Activated T-helper 2 cell treated with anti-CD3 and anti-CD28 coated beads, Interferon-gamma antibody, Interleukin-2, Interleukin-4, amounts not matched to agents 10 μg/mL and 5 μg/mL and 100 μg/mL, durations not matched to agents 14 hours and 24 hours and 36 hours (primary cell): ENCODE data around the gene ADH5. TPM values are rescaled to one million over a fixed set of nuclear protein-coding genes. Genes with fewer than 3 reads are reported as not detected.
A peak's percentile ranks its signal among the peaks of the same experiment; 100 is the strongest.
"Not testable (repeated sequence)": the region's sequence is repeated elsewhere in the genome, so short reads cannot be mapped to it uniquely, and the experiment has no call there.

Experiments
- DNase-seq: peaks from one replicate; pipeline ENCODE4 v3.0.0; 2021; ENCODE audit warnings: low spot score
- H3K27ac Mint-ChIP-seq: one replicate; pipeline ENCODE4 v1.8.0; 2021; ENCODE audit warnings: mixed read lengths
- H3K27me3 Mint-ChIP-seq: one replicate; pipeline ENCODE4 v1.8.0; 2021; ENCODE audit warnings: low read depth, mixed read lengths
- H3K36me3 Mint-ChIP-seq: one replicate; pipeline ENCODE4 v1.8.0; 2021; ENCODE audit warnings: low read depth, mixed read lengths
- H3K4me1 Mint-ChIP-seq: one replicate; pipeline ENCODE4 v1.8.0; 2021; ENCODE audit warnings: low read depth, mixed read lengths
- H3K4me3 Mint-ChIP-seq: one replicate; pipeline ENCODE4 v1.8.0; 2021; ENCODE audit warnings: low read depth, mild to moderate bottlenecking, moderate library complexity, mixed read lengths
- H3K9me3 Mint-ChIP-seq: one replicate; pipeline ENCODE4 v1.8.0; 2021; ENCODE audit warnings: mixed read lengths
- intact Hi-C: fragments of 100-400 bp; cut with micrococcal nuclease; formaldehyde crosslinking; loops from one replicate; pipeline ENCODE4 v1.15.1; 2023
- total RNA-seq: library from RNA; stranded (reverse); gene quantifications from 2 replicates; pipeline ENCODE4 v1.2.3, GENCODE V29; 2022

The ADH5 gene
- total RNA-seq, 1 donor from 2014 or later = 93.8 TPM

- Mint-ChIP-seq H3K36me3 (peaks cover 67% of the 10 kb centered on the region), H3K27me3 (no peaks in the 10 kb centered on the region), H3K4me1 (peaks cover 6% of the 10 kb centered on the region), H3K27ac (no peak overlapping the region), H3K4me3 (no peak overlapping the region), H3K9me3 (no peaks in the 10 kb centered on the region)
- no peak for DNase-seq
- intact Hi-C loops = no loop called here
Observed at GRCh38 chr4:99078931-99079624, 9.5 kb downstream of the ADH5 start.

DNA sequence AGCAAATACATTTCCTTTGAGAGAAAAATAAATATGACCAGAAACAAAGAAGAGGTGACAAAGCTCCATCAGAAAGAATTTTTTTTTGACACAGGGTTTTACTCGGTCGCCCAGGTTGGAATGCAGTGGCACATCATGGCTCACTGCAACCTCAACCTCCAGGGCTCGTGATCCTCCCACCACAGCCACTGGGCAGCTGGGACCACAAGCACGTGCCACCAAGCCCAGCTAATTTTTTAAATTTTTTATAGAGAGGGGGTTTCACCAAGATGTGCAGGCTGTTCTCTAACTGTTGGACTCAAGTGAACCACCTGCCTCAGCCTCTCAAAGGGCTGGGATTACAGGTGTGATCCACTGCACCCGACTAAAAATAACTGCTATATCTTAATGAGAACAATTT lies 10.3 kb downstream of the ADH5 start:
- no peak overlapping the region for H3K27ac Mint-ChIP-seq
- no peak for DNase-seq
- peaks cover 4% of the 10 kb centered on the region for H3K4me1 Mint-ChIP-seq
- peaks cover 66% of the 10 kb centered on the region for H3K36me3 Mint-ChIP-seq
- intact Hi-C loops = no loop called here
- H3K4me3 Mint-ChIP-seq = no peak overlapping the region
- no peaks in the 10 kb centered on the region for H3K9me3 Mint-ChIP-seq
- H3K27me3 Mint-ChIP-seq = no peaks in the 10 kb centered on the region

DNA sequence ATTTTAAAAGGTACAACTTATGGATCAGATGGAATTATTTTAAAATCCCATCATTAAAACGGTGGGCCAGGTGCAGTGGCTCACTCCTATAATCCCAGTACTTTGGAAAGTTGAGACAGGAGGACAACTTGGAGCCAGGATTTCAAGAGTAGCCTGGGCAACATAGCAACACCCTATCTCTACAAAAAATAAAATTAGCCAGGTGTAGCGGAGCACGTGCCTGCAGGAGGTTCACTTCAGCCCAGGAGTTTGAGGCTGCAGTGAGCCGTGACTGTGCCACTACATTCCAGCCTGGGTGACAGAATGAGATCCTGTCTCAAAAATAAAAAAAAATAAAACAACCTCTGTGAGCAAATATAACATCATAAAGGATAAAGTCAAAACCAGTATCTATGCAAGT lies 11.4 kb downstream of the ADH5 start:
- no peak overlapping the region for H3K27ac Mint-ChIP-seq
- no peaks in the 10 kb centered on the region for H3K9me3 Mint-ChIP-seq
- no peaks in the 10 kb centered on the region for H3K27me3 Mint-ChIP-seq
- intact Hi-C loops = no loop called here
- H3K4me1 Mint-ChIP-seq = peaks cover 4% of the 10 kb centered on the region
- H3K36me3 Mint-ChIP-seq = peaks cover 72% of the 10 kb centered on the region
- no peak for DNase-seq
- no peak overlapping the region for H3K4me3 Mint-ChIP-seq

- H3K36me3 Mint-ChIP-seq = peaks cover 72% of the 10 kb centered on the region
- intact Hi-C loops = no loop called here
- H3K4me3 Mint-ChIP-seq = no peak overlapping the region
- H3K27me3 Mint-ChIP-seq = no peaks in the 10 kb centered on the region
- no peak overlapping the region for H3K27ac Mint-ChIP-seq
- H3K4me1 Mint-ChIP-seq = peaks cover 4% of the 10 kb centered on the region
- DNase-seq = no peak
- H3K9me3 Mint-ChIP-seq = no peaks in the 10 kb centered on the region
Observed at GRCh38 chr4:99076292-99076976, 12.2 kb downstream of the ADH5 start.

DNA sequence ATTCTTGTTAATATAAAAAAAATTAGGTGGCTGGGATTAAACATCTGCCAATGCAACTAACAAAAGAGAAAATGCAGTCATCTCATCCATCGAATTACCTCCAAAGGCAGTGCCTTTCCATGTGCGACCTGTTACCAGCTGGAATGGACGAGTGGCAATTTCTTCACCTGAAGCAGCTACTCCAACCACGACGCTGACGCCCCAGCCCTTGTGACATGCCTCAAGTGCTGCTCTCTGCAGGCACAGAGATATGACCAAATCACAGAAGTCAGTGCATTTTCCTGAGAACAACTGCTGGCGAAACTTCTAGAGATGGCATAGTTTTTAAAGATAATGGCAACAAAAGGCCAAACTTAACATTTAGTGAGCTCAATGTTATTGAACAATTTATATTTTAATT lies 13.8 kb downstream of the ADH5 start:
- Mint-ChIP-seq H3K4me3 (no peak overlapping the region), H3K4me1 (peaks cover 3% of the 10 kb centered on the region), H3K27me3 (no peaks in the 10 kb centered on the region), H3K27ac (no peak overlapping the region), H3K9me3 (no peaks in the 10 kb centered on the region), H3K36me3 (peaks cover 68% of the 10 kb centered on the region)
- intact Hi-C loops = no loop called here
- no peak for DNase-seq

DNA sequence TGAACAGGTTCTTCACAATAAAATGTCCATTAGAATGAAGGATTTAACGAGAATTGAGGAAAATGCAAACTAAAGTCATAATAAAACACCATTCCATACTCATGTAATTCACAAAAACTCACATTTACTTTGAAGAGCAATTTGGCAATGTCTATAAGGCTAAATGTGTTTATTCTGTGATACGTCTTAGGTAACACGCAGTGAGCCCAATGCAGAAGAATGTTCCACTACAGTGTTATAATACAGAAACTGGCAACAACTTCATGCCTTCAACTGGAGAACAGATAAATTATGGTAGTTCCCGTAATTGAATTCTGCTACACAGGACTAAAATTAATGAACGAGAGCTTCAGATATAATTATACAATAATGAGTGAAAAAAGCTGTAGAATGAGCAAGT lies 17.4 kb downstream of the ADH5 start:
- Mint-ChIP-seq H3K27me3 (no peaks in the 10 kb centered on the region), H3K27ac (no peak overlapping the region), H3K4me3 (no peak overlapping the region), H3K4me1 (no peaks in the 10 kb centered on the region), H3K36me3 (peaks cover 60% of the 10 kb centered on the region), H3K9me3 (no peaks in the 10 kb centered on the region)
- DNase-seq = no peak
- intact Hi-C loops = no loop called here

GRCh38 chr4:99067617-99068016 lies 21.0 kb downstream of the ADH5 start:
- peaks cover 59% of the 10 kb centered on the region for H3K36me3 Mint-ChIP-seq
- no peaks in the 10 kb centered on the region for H3K27me3 Mint-ChIP-seq
- DNase-seq = no peak
- H3K4me1 Mint-ChIP-seq = no peaks in the 10 kb centered on the region
- no peaks in the 10 kb centered on the region for H3K9me3 Mint-ChIP-seq
- no peak overlapping the region for H3K27ac Mint-ChIP-seq
- intact Hi-C loops = no loop called here
- no peak overlapping the region for H3K4me3 Mint-ChIP-seq

DNA sequence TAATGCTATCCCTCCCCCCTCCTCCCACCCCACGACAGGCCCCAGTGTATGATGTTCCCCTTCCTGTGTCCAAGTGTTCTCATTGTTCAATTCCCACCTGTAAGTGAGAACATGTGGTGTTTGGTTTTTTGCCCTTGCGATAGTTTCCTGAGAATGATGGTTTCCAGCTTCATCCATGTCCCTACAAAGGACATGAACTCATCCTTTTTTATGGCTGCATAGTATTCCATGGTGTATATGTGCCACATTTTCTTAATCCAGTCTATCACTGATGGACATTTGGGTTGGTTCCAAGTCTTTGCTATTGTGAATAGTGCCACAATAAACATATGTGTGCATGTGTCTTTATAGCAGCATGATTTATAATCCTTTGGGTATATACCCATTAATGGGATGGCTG lies 23.1 kb downstream of the ADH5 start:
- H3K27ac Mint-ChIP-seq, DNase-seq, H3K4me1 Mint-ChIP-seq, H3K9me3 Mint-ChIP-seq, intact Hi-C loops, H3K27me3 Mint-ChIP-seq, H3K4me3 Mint-ChIP-seq: not testable (repeated sequence)
- peaks cover 58% of the 10 kb centered on the region for H3K36me3 Mint-ChIP-seq

- no peak overlapping the region for H3K4me3 Mint-ChIP-seq
- intact Hi-C loops = no loop called here
- peaks cover 66% of the 10 kb centered on the region for H3K36me3 Mint-ChIP-seq
- no peak overlapping the region for H3K27ac Mint-ChIP-seq
- H3K27me3 Mint-ChIP-seq = no peaks in the 10 kb centered on the region
- DNase-seq = no peak
- no peaks in the 10 kb centered on the region for H3K9me3 Mint-ChIP-seq
- H3K4me1 Mint-ChIP-seq = peaks cover 3% of the 10 kb centered on the region
Observed at GRCh38 chr4:99062120-99062519, 26.5 kb downstream of the ADH5 start.

GRCh38 chr4:99061048-99061700 lies 27.4 kb downstream of the ADH5 start:
- Mint-ChIP-seq H3K9me3 (no peaks in the 10 kb centered on the region), H3K4me1 (peaks cover 4% of the 10 kb centered on the region), H3K36me3 (peaks cover 62% of the 10 kb centered on the region), H3K27ac (peak overlapping the region; percentile 14), H3K27me3 (no peaks in the 10 kb centered on the region), H3K4me3 (no peak overlapping the region)
- DNase-seq = no peak
- intact Hi-C loops = no loop called here

- H3K4me3 Mint-ChIP-seq = no peak overlapping the region
- no peaks in the 10 kb centered on the region for H3K9me3 Mint-ChIP-seq
- H3K27me3 Mint-ChIP-seq = no peaks in the 10 kb centered on the region
- intact Hi-C loops = loop anchor here (5.0 to 10.0 kb wide), 4 partner anchors 395 to 915 kb away; partner anchors contain the start of genes RAP1GDS1 and STPG2
- peaks cover 54% of the 10 kb centered on the region for H3K36me3 Mint-ChIP-seq
- no peak for DNase-seq
- H3K4me1 Mint-ChIP-seq = peaks cover 15% of the 10 kb centered on the region
- H3K27ac Mint-ChIP-seq = no peak overlapping the region
Observed at GRCh38 chr4:99059550-99059949, 29.0 kb downstream of the ADH5 start.

DNA sequence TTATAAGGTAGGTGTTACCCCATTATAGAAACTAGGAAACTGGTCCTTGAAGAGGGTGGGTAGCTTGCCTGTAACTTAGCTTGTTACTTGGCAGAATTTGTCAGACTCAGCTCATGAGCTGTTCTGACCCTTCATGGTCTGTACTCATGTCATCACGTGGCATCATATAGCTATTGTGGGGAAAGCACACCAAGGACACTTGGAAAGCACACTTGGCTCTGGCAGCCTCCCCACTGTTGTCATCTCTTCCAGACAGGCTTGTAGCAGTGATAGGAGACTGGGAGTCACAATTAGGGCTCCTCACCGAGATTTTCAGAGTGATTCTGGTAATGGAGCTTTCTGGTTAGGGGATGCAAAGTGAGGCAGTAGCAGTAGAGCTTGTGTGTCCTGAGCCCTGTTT lies 30.4 kb downstream of the ADH5 start:
- no peaks in the 10 kb centered on the region for H3K27me3 Mint-ChIP-seq
- H3K27ac Mint-ChIP-seq = no peak overlapping the region
- DNase-seq = no peak
- H3K36me3 Mint-ChIP-seq = peaks cover 57% of the 10 kb centered on the region
- no peak overlapping the region for H3K4me3 Mint-ChIP-seq
- H3K4me1 Mint-ChIP-seq = peaks cover 24% of the 10 kb centered on the region
- no peaks in the 10 kb centered on the region for H3K9me3 Mint-ChIP-seq
- intact Hi-C loops = loop anchor here (5.0 to 10.0 kb wide), 4 partner anchors 393 to 913 kb away; partner anchors contain the start of genes RAP1GDS1 and STPG2

DNA sequence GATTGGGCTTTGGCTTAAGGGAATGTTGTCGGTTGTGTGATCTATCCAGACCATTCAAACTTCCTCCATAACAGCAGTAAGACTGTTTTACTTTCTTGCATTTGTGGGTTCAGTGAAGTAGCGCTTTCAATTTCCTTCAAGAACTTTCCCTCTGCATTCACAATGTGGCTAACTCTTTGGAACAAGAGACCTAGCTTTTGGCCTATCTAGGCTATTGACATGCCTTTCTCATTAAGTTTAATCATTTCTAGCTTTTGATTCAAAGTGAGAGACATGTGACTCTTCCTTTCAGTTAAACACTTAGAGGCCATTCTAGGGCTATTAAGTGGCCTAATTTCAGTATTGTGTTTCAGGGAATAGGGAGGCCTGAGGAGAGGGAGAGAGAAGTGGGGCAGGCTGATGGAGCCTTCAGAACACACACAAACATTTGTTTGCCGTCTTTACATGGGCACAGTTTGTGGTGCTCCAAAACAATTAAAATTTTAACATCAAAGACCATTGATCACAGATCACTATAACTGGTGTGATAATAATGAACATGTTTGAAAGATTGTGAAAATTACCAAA lies 34.1 kb downstream of the ADH5 start:
- Mint-ChIP-seq H3K4me1 (peaks cover 41% of the 10 kb centered on the region), H3K4me3 (no peak overlapping the region), H3K27ac (peak overlapping the region; percentile 75), H3K9me3 (no peaks in the 10 kb centered on the region), H3K36me3 (peaks cover 61% of the 10 kb centered on the region), H3K27me3 (no peaks in the 10 kb centered on the region)
- DNase-seq = no peak
- intact Hi-C loops = loop anchor here (2.0 to 10.0 kb wide), 4 partner anchors 126 to 910 kb away; partner anchors contain the start of genes EIF4E, RAP1GDS1 and STPG2
